Thoracic aorta (tissue), 2 donors: Measurements from ENCODE around the gene INHA. TPM values are rescaled to one million over a fixed set of nuclear protein-coding genes. Genes with fewer than 3 reads are reported as not detected.
A peak's percentile ranks its signal among the peaks of the same experiment; 100 is the strongest.

Experiments used
- ATAC-seq: fragments of 150-250 bp; one replicate; pipeline ENCODE4 v1.8.0; 2017; ENCODE audit warnings: low read depth; ENCODE audit not compliant: insufficient number of reproducible peaks, low FRiP score
- DNase-seq: peaks from one replicate; pipeline ENCODE4 v3.0.0-alpha.2; 2020; ENCODE audit warnings: low spot score
- H3K27ac ChIP-seq, 2 donors: fragments of 200-600 bp; sonication (generic); 1 replicate in 1 of 2; 2 replicates in 1 of 2; pipeline ENCODE4 v1.5.1; 2016; ENCODE audit warnings: mild to moderate bottlenecking in 2 of 2, moderate library complexity in 2 of 2
- H3K27me3 ChIP-seq: fragments of 200-600 bp; sonication (generic); replicated peaks from 2 replicates; pipeline ENCODE4 v1.6.0; 2016; ENCODE audit warnings: mild to moderate bottlenecking; ENCODE audit not compliant: insufficient read depth
- H3K36me3 ChIP-seq: fragments of 200-600 bp; sonication (generic); one replicate; pipeline ENCODE4 v1.5.1; 2016
- H3K4me1 ChIP-seq, 2 donors: fragments of 200-600 bp; sonication (generic); 1 replicate in 1 of 2; 2 replicates in 1 of 2; pipeline versions ENCODE4 v1.5.1 to v1.6.0; 2016; ENCODE audit warnings: low read depth in 2 of 2, mild to moderate bottlenecking in 1 of 2; ENCODE audit not compliant: control insufficient read depth in 1 of 2
- H3K4me3 ChIP-seq: fragments of 200-600 bp; sonication (generic); 2 replicates; pipeline ENCODE4 v1.5.1; 2016; ENCODE audit warnings: mild to moderate bottlenecking
- H3K9me3 ChIP-seq: fragments of 200-600 bp; sonication (generic); 2 replicates; pipeline ENCODE4 v1.5.1; 2016
- CTCF ChIP-seq: fragments of 200-600 bp; sonication (generic); IDR thresholded peaks from one replicate; pipeline ENCODE4 v1.5.1; 2019; ENCODE audit warnings: antibody characterized with exemption
- total RNA-seq, 2 donors: library from RNA; depleted of rRNA; stranded (reverse); fragments of >200 nt; gene quantifications; one replicate each; pipeline versions ENCODE4 v1.1.0 to v1.2.3, GENCODE V29; 2016

Gene INHA
- total RNA-seq, 2 donors from 2014 or later: 1.2 to 1.6 TPM

GRCh38 chr2:219569041-219569440 is 3.1 kb upstream of the INHA start:
- H3K9me3 ChIP-seq: no peaks in the 10 kb centered on the region
- no peak for ATAC-seq
- no peak for TF ChIP-seq CTCF
- DNase-seq: no peak
- no peak overlapping the region for H3K4me3 ChIP-seq
- H3K4me1 ChIP-seq: peaks cover 7 to 18% of the 10 kb centered on the region in 2 donors
- no peak overlapping the region for H3K27ac ChIP-seq
- peaks cover 18% of the 10 kb centered on the region for H3K36me3 ChIP-seq
- no peaks in the 10 kb centered on the region for H3K27me3 ChIP-seq

- Histone ChIP-seq H3K36me3 (peaks cover 12% of the 10 kb centered on the region), H3K27ac (no peak overlapping the region), H3K4me3 (peak overlapping the region; percentile 89), H3K4me1 (peaks cover 7 to 18% of the 10 kb centered on the region in 2 donors), H3K27me3 (no peaks in the 10 kb centered on the region), H3K9me3 (no peaks in the 10 kb centered on the region)
- no peak for TF ChIP-seq CTCF
- no peak for DNase-seq
- ATAC-seq: no peak
Measured at GRCh38 chr2:219569635-219570034, 2.5 kb upstream of the INHA start.

- Histone ChIP-seq H3K9me3 (no peaks in the 10 kb centered on the region), H3K4me3 (peak overlapping the region; percentile 89), H3K36me3 (peaks cover 10% of the 10 kb centered on the region), H3K4me1 (peaks cover 7 to 18% of the 10 kb centered on the region in 2 donors), H3K27ac (peak overlapping the region; percentile 78 to 93), H3K27me3 (no peaks in the 10 kb centered on the region)
- no peak for TF ChIP-seq CTCF
- ATAC-seq: no peak
- no peak for DNase-seq
Measured at GRCh38 chr2:219570194-219570923, 1.8 kb upstream of the INHA start.

GRCh38 chr2:219570924-219571310 is 1.2 kb upstream of the INHA start:
- Histone ChIP-seq H3K27ac (peak overlapping the region; percentile 78 to 93), H3K9me3 (no peaks in the 10 kb centered on the region), H3K36me3 (peaks cover 10% of the 10 kb centered on the region), H3K27me3 (no peaks in the 10 kb centered on the region), H3K4me3 (peak overlapping the region; percentile 89), H3K4me1 (peaks cover 7 to 18% of the 10 kb centered on the region in 2 donors)
- ATAC-seq (no peak), DNase-seq (no peak)
- no peak for TF ChIP-seq CTCF

- H3K36me3 ChIP-seq: peaks cover 5% of the 10 kb centered on the region
- DNase-seq: no peak
- peak within 1 kb of the TSS; percentile 89 for H3K4me3 ChIP-seq
- H3K27me3 ChIP-seq: no peaks in the 10 kb centered on the region
- H3K4me1 ChIP-seq: peaks cover 7 to 18% of the 10 kb centered on the region in 2 donors
- H3K27ac ChIP-seq: peak within 1 kb of the TSS; percentile 82 to 93
- no peaks in the 10 kb centered on the region for H3K9me3 ChIP-seq
- TF ChIP-seq CTCF: no peak
- ATAC-seq: peak; percentile 54
Measured at GRCh38 chr2:219571311-219572236, 536 bp upstream of the INHA start, which contains the start of gene OBSL1. OBSL1 (minus strand) TSS chr2:219571539; CDS start chr2:219571232, 307 bp downstream.
